Measurements from ENCODE around the gene OTOP1.

GRCh38 chr4:4247696-4248028, 20.9 kb upstream of the OTOP1 start:
- no peak for TF ChIP-seq CTCF (IDR thresholded peaks at IDR 0.05)
- no peak for TF ChIP-seq POLR2AphosphoS5 (IDR thresholded peaks at IDR 0.05)

Data from sigmoid colon (tissue), 4 donors.